Stimulated activated CD8-positive, alpha-beta memory T cell treated with anti-CD3 and anti-CD28 coated beads, Interleukin-2, amount 100 ng/mL, for 48 hours (primary cell): ENCODE data around the gene S1PR3.

Experiments used
- DNase-seq, 2 donors: peaks; one replicate each; pipeline ENCODE4 v3.0.0-alpha.2; 2020; ENCODE audit warnings: low read depth in 2 of 2

S1PR3 gene

DNA sequence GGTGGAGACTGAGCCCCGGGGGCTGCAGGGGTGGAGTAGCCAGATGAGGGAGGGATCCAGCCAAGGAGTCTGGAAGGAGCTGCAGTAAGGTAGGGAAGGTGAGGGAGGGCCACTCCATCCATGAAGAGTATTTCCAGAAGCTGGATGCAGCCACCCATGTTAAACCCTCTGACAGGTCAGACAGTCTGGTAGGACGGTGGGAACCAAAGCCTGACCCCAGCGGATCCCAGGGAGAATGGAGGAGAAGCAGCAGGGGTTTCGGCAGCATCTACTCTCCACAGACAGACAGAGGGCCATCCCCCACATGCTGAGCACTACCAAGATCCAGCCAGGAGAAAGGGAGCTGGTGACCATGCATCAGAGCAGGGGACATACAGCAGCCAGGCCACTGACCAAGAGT lies 22.5 kb upstream of the S1PR3 start:
- DNase-seq = no peak

DNA sequence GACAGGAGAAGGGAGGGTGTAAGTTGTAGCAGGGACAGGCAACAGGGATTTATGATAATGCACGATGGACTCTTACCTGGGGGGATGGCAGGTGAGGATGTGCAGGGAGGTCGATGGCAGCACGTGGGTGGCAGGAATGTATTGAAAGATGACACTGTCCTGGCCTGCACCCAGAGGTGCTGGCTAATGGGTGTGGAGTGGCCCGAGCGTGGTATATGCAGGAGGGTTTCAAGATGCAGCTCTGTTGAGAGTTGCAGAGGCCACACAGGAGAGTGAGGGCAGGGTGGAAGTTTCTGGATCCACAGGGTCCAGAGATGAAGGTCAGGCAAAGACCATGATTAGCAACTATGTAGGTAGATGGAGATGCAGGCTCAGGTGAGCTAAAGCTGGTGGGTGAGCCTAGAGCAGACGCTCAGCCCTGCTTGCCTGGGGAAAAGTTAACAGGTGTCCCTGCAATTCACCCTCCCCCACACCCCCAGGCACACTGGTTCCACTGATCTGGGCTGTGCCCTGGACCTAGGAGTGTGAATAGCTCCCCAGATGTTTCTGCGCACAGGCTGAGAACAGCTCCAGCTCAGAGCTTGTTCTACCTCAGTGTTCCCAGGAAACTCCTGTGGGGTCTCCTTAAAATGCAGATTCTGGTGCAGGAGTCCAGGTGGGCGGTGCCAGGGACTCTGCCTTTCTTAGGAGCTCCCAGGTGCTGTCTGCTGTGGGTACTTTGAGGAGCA lies 21.5 kb upstream of the S1PR3 start:
- DNase-seq = no peak

DNA sequence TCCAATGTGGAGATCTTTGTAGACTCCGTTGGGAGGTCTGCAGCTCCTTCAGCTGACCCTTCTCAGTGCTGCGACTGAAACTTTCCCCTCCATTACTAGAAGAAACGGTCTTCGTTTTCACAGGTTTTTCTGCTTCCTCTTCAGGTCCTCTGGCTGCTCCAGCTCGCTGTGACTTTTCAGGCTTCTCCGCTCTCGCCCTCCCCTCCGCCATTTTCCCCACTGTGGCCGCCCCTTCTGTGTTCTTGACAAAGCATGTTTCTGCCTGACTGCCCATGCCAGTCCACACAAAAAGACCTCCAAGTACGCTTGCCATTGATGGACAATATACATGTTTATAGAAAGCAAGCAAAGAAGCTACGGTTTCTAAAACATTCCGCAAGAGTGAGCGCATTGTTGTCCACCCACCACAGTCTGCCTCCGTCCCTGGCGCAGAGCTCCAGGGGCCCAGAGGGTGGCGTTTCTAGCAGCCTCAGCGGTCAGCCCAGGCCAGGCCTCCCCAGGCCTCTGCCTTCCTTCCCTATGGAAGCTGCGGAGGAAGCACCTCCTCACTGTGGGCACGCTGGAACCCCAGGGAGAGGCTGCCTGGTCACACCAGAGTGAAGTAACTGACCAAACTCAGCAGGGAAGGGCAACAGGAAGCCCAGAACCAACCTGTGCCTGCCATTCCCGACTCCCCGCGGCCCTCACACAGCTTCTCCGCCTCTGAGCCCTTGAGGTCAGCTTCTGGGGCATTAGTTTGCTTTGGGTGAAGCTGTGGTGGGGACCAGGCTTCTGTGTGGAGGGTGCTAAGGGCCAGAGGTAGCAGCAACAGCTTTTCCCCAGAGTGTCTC lies 19.9 kb upstream of the S1PR3 start:
- DNase-seq = no peak

DNA sequence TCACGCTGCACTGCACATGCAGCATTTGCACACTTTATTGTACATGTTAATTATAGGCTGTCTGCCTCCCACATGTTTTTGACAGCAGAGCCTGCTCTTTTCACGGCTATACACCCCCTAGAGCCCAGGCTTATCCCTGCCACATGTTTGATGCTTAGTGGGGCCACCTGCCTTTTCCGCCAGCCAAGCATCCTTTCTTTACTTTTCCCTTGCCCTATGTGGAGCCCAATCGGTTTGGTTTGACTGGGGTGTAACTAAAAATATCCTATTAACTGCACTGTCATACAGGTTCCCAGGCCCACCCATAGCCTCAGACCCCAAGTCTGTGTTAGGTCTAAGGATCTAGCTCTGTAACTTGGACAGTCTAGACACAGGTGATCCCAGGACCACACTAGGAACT lies 18.9 kb upstream of the S1PR3 start:
- no peak for DNase-seq

DNA sequence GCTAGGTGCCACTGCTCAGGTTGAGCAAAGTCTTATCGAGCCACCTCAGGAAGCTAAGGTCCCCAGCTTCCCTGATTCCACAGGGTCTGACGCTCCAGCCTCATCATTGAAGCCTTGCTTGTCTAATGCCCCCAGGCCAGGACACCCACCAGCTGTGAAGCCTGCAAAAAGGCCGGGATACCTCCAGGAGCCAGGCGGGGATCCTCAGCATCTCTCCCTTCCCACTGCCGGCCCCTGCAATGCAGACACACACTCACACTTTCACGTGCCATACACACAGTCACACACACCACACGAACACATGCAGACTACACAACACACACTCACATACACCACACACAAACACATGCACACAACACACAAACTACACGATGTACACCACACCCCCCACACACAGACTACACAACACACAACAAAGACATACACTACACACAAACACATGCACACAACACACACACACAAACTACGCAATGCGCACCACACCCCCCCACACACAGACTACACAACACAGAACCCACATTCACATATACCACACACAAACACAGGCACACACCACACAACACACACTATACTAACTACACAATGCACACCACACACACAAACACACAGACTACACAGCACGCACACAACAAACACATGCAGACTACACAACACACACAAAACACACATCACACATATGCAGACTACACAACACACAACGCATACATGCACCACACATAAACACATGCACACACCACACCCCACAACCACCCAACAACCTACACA lies 17.8 kb upstream of the S1PR3 start:
- no peak for DNase-seq

DNA sequence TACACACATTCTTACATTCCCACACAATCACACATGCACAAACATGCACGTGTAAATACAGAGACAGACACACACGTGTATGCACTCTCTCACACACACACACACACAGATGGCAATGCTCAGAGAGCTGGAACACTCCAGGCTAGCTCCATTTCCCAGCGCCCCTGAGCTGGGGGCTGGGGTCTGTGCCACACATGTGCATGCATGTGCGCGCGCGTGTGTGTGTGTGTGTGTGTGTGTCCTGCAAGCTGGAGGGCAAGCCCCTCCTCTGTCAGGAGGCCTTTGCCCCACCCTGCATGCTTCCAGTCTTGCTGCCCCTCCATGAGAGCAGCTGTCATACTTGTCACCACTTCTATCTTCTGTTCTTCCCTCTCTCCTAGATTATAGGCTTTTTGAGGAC lies 16.6 kb upstream of the S1PR3 start:
- no peak for DNase-seq

DNA sequence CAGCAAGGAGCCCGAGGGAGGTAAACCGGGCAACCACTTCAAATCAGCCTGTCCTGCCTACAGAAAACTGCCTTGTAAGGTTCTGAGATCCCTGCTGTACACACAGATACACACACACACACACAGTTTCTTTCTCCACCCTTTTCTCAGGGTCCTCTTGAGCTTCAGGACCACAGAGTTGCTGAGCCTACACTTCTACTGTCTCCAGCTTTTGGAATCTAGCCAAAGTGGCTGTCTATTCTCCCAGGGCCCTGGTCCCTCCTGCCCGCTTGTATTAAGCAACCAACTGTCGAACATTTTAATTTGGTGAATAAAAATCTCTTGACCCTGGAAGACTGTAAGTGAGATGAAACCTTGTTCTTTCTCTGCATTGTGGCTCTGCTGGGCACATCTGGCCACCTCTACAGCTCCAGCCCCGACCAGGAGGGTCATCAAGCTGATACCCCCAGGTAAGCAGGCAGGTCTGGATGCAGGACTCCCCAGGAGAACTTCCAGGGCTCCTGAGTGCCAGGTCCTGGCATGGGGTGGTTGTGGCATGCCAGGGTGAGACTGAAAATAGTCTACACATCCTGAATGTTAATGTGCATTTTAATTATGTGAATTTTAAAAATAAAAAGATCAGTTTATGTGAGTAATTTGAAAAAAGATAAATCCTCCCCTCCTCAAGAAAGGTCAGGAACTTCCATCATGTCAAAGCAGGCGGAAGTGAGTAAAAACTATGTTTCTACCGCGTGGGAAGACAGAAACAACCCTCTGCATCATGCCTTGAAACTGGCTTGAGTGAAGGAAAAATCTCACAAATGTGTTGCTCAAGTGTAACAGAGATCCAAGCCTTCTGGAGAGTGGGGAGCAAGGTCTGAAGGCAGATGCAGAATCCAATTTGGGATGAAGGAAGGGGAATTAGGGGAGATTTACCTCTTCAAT lies 15.0 kb upstream of the S1PR3 start:
- DNase-seq = no peak

DNA sequence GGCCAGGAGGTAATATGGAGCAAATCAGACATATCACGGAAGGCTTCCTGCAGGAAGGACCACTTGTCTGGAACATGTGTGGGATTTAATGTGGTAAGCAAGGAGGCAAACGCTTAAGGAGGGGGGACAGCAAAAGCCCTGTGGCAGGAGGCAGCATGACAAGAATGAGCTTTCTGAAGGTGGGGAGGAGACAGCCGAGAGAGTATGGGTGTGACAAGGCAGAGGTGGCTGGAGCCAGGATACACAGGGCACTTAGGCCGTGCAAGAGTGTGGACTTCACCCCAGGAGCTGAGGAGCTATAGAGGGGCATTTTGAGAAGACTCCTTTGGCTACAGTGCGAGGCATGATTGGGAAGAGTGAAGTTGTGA lies 14.4 kb upstream of the S1PR3 start:
- DNase-seq = no peak

DNA sequence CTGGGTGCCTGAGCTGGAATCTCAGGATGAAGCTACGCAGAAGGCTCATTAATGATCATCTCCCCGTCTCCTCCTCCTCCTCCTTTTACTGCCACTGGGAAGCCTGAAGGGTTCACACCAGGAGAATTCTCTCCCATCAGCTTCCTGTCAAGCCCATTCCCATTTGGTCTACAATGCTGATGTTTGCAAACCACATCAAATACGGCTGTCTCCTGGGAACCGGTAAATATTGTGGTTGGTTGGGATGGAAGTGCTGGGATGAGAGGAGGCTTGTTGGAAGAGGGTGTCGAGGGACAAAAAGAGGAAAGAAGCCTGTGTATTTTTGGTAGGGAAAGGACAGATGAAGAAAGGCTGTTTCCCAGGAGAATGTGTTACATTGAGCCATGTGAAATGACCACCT lies 13.2 kb upstream of the S1PR3 start:
- DNase-seq = no peak

DNA sequence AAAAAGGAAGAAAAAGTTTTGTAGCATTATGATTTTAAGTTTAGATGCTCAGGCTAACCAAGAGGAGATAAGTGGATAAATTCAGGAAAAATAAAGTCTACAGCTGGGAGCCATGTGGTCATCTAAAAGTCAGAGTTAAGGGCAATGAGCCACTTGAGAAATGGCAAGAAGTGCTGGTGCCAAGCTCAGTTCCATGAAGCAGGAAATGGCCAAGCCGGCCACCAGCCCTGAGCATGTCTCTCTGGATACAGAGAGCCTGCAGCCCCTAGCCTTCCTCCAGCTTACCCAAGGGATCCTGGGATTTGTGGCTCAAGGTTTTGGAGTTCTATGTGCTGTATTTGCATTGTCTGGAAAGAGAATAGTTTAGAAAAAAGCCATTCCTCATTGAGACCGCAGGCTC lies 12.2 kb upstream of the S1PR3 start:
- DNase-seq = no peak

DNA sequence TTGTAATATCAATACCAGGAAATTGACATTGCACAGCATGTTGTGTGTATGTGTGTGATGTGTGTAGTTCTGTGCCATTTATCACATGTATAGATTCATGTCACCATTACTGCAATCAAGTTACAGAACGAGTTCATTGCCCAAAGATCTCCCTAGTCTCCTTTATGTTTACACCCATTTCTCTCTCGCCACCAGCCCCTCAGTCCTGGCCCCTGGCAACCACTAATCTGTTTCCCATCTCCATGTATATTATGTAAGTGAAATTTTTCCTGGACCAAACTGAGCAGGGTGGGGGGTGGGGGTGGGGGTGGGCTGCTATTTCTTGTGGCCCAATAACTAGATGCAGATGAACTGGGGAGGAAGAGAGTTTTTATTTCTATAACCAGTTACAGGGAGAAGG lies 11.5 kb upstream of the S1PR3 start:
- DNase-seq = no peak

DNA sequence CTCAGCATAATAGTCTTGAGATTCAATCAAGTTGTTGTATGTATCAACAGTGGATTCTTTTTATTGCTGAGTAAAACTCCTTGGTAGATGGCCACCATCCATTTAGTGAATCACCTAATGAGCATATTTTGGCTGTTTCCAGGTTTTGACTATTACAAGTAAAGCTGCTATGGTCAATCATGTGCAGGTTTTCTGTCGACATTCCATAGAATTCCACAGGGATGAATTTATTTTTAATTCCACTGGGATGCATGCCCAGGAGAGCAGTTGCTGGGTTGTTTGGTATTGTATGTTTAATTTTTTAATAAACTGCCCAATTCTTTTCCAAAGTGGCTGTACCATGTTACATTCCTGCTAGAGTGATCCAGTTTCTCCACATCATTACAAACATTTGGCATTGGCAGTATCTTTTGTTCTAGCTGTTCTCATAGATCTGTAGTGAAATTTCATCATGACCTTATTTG lies 10.5 kb upstream of the S1PR3 start:
- DNase-seq = no peak

DNA sequence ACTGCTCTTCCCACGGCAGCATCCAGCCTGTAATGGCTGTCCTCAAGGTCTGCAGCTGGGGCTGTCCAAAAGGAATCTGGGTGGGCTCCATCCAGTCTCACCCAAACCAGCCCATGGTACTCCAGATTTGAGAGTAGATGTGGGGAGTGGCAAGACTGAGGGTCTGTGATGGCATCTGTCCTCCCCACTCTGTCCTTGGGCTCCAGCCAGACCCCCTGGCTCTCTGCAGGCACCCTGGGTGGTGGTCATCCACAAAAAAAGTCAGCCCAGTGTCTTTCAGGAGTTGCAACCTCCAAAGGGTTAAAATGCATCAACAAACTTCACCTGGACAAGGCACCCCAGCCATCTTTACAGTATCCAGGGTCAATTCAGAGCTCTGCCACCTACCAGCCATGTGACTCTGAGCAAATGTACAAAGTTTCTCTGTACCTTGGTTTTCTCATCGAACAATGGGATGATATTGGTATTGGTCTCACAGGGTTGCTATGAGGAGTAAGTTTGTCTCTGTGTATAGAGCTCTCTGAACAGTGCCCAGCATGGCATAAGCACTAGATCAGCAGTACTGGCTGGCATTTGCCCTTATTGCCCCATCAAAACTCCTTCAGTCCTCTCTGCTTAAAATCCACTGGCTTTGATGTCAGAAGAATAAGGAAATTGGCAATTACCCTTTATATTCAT lies 7.3 kb upstream of the S1PR3 start:
- no peak for DNase-seq

DNA sequence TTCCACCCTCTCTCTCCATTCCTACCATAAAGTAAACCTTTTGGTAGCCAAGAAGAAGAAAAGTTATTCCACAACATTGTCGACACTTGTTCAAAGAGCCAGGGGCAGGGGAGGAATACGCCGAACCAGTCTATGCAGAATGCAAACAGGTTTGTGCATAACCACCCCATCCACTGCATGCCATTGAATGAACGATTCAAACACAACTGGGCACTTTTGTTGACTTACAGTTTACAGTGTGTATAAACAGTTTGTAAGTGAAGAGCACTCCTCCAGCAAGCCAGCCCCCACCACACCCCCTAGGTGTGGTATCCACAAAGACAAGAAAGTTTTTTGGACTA lies 6.8 kb upstream of the S1PR3 start:
- DNase-seq = no peak

DNA sequence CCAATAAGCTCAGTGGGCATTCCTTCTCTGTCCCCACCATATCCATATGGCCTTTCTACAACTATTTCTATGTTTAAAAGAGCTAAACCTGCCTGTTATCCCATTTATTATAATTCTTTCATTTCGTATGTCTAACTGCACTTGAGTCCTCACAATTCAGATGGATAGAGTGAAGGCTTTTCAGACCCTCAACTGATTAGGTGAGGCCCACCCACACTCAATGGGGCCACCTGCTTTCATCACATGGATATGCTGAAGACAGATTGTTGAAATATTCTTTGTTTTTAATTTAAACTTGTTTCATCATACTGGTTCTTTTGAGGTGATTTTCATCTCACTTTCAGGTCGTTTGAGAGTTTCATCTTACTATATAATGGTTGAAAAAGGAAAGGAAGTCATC lies 5.7 kb upstream of the S1PR3 start:
- no peak for DNase-seq

DNA sequence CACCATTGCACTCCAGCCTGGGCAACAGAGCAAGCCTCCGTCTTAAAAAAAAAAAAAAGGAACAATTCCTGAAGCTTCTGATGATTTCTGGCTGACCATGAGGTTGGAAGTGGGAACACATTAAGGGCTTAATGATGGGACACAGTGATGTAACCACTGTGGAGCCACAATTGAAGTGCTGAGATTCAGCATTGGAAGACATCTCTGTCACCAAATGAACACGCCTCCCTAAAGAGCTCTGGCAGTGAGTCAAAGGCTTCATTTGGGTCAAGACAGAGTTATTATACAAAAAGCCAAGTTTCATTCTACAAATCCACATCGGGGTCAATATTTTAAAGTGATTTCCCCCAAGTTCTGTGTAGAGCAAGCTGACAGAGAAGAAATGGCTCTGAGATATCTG lies 4.5 kb upstream of the S1PR3 start:
- DNase-seq = no peak

DNA sequence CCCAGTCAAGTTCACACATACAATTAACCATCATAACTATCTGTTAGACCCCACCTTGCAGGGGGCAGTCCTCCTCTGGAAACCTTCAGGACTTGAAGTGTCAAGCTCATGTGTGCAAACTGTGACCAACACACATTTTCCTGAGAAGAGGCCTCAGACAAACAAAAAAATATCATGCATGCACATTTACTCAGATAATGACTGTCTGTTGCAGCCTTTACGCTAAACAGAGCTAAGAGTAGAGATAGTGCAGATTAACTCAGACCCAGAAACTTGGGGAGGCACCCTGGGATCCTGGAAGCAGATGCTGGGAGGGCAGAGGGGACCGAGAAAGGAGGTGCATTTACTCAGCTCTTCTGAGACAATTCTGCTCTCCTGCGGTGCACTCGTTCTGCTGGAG lies 3.6 kb upstream of the S1PR3 start:
- DNase-seq = no peak

DNA sequence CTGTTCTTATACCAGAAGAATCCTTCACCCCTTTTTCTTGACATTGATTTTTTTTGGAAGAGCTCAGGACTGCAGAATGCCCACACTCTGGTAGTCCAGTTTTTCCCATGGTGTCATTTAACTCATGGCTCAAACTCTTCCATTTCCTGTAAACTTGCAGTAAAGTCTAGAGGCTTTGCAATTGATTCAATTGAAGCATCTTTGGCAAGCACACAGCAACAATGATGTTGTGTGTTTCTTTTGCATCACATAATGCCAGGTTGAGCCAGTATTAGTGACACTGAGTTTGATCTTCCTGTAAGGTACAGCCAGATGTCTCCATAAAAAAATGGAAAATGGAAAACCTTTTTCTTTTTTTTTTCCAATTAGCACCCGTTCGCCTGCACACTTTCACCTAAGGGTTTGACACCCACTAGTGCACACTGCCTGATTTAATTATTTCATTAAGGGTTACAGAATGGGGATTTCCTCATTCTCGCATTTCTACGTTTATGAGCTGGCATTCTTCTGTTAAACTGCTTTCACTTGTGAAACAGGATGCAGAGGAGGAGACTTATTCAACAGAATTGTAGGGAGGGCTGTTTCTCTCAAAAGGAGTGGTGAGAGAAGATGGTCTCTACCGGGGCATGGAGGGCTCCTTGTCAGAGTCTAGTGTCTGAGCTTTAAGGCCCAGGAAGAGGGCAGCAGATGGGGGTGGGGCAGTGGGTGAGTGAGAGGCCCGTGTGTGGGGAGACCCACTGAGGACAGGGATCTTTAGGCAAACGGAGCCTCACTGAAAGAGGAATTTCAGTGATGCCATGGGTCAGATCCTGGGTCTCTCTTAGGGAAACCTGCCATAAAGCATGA lies 2.2 kb upstream of the S1PR3 start:
- DNase-seq = no peak

DNA sequence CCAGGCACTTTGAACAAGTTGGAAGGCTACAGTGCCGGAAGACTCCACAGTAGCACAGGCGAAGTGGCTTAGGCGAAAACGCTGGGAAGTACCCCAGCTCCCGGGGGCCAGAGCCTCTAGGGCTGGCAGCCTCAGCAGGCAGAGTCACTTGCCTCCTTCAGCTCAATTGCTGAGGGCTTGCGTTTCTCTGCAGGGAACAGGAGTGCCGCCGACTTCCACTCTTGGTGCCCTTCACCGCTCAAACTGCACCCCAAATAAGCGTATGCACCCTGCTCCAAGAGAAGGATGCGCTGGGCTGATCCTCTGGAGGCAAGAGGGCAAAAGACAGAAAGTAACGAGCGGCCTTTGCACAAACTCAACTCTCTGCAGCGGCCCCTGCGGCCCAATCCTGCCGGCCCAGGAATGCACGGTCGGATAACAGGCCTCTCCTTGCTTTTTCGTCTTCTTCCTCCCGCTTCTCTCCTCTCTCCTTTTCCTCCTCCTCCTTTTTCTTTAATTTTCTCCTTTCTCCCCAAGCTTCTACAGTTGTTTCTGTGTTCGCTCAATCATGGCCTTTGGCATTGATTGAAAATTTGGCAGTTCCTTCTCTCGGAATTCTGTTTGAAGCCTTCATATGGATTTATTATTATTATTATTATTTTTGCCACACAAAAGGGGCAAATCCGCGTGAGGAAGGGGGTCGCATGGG lies 1.1 kb upstream of the S1PR3 start:
- no peak for DNase-seq

DNA sequence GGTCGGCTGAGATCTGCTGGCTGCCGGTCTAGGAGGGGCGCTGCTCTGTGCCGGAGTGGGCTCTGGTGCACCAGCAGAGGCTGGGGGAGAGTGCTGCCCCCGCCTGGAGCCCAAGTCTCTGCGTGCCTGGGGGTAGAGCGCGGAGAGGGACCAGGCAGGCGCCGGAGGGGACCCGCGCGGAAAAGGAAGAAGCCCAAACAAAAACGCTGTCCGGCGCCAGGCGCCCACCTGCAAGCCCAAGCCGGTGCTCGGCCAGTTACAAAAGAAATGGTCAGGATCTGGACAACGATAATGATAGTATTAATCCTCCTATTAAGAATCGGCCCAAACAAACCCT lies 571 bp upstream of the S1PR3 start:
- no peak for DNase-seq
